T-helper 1 cell treated with Interleukin-12 subunit alpha and Interleukin-12 subunit beta and Interleukin-4 antibody, amounts not matched to agents 30 μg/mL and 1 μg/mL, for 36 hours (primary cell): ENCODE results near the gene CDR2L.
"Not testable (repeated sequence)": the region's sequence is repeated elsewhere in the genome, so short reads cannot be mapped to it uniquely, and the experiment has no call there.

ENCODE experiments used
- H3K27ac Mint-ChIP-seq: one replicate; pipeline ENCODE4 v1.8.0; 2021; ENCODE audit warnings: mild to moderate bottlenecking, mixed read lengths
- H3K27me3 Mint-ChIP-seq: one replicate; pipeline ENCODE4 v1.8.0; 2021; ENCODE audit warnings: low read depth, mixed read lengths
- H3K36me3 Mint-ChIP-seq: one replicate; pipeline ENCODE4 v1.8.0; 2021; ENCODE audit warnings: low read depth, mixed read lengths
- H3K4me1 Mint-ChIP-seq: one replicate; pipeline ENCODE4 v1.8.0; 2021; ENCODE audit warnings: low read depth, mixed read lengths
- H3K4me3 Mint-ChIP-seq: one replicate; pipeline ENCODE4 v1.8.0; 2021; ENCODE audit warnings: mild to moderate bottlenecking, moderate library complexity, mixed read lengths
- H3K9me3 Mint-ChIP-seq: one replicate; pipeline ENCODE4 v1.8.0; 2021; ENCODE audit warnings: mixed read lengths

Gene CDR2L

GRCh38 chr17:75026650-75027049 lies 39.2 kb downstream of the CDR2L start:
- H3K4me1 Mint-ChIP-seq, H3K4me3 Mint-ChIP-seq, H3K9me3 Mint-ChIP-seq, H3K27ac Mint-ChIP-seq, H3K27me3 Mint-ChIP-seq: not testable (repeated sequence)
- H3K36me3 Mint-ChIP-seq, result peaks cover 22% of the 10 kb centered on the region

- Mint-ChIP-seq H3K36me3 (peaks cover 8% of the 10 kb centered on the region), H3K27ac (no peak overlapping the region), H3K27me3 (peaks cover 15% of the 10 kb centered on the region), H3K4me1 (peaks cover 32% of the 10 kb centered on the region), H3K4me3 (no peak overlapping the region), H3K9me3 (peaks cover 4% of the 10 kb centered on the region)
These were observed 42.7 kb downstream of the CDR2L start for GRCh38 chr17:75030161-75030560.

- H3K27ac Mint-ChIP-seq, result peak overlapping the region; percentile 84
- peaks cover 4% of the 10 kb centered on the region for H3K9me3 Mint-ChIP-seq
- H3K4me1 Mint-ChIP-seq, result peaks cover 40% of the 10 kb centered on the region
- H3K36me3 Mint-ChIP-seq, result peaks cover 3% of the 10 kb centered on the region
- peaks cover 9% of the 10 kb centered on the region for H3K27me3 Mint-ChIP-seq
- peak overlapping the region; percentile 83 for H3K4me3 Mint-ChIP-seq
These were observed 44.7 kb downstream of the CDR2L start for GRCh38 chr17:75031972-75032719.

- peaks cover 7% of the 10 kb centered on the region for H3K27me3 Mint-ChIP-seq
- peaks cover 41% of the 10 kb centered on the region for H3K4me1 Mint-ChIP-seq
- H3K27ac Mint-ChIP-seq, result peak overlapping the region; percentile 31
- peaks cover 4% of the 10 kb centered on the region for H3K9me3 Mint-ChIP-seq
- peaks cover 3% of the 10 kb centered on the region for H3K36me3 Mint-ChIP-seq
- H3K4me3 Mint-ChIP-seq, result peak overlapping the region; percentile 93
These were observed 45.4 kb downstream of the CDR2L start for GRCh38 chr17:75032720-75033280.

GRCh38 chr17:75033346-75034235 lies 46.2 kb downstream of the CDR2L start:
- H3K27ac Mint-ChIP-seq, result peak overlapping the region; percentile 84
- peaks cover 7% of the 10 kb centered on the region for H3K27me3 Mint-ChIP-seq
- H3K4me3 Mint-ChIP-seq, result peak overlapping the region; percentile 93
- peaks cover 41% of the 10 kb centered on the region for H3K4me1 Mint-ChIP-seq
- H3K36me3 Mint-ChIP-seq, result peaks cover 3% of the 10 kb centered on the region
- peaks cover 4% of the 10 kb centered on the region for H3K9me3 Mint-ChIP-seq

- Mint-ChIP-seq H3K27me3 (peaks cover 7% of the 10 kb centered on the region), H3K4me3 (peak overlapping the region; percentile 93), H3K36me3 (peaks cover 5% of the 10 kb centered on the region), H3K27ac (peak overlapping the region; percentile 84), H3K4me1 (peaks cover 43% of the 10 kb centered on the region), H3K9me3 (peaks cover 4% of the 10 kb centered on the region)
These were observed 46.9 kb downstream of the CDR2L start for GRCh38 chr17:75034236-75034908.

GRCh38 chr17:75036643-75037268 lies 49.3 kb downstream of the CDR2L start:
- Mint-ChIP-seq H3K36me3 (peaks cover 16% of the 10 kb centered on the region), H3K4me1 (peaks cover 44% of the 10 kb centered on the region), H3K27me3 (peaks cover 7% of the 10 kb centered on the region)

GRCh38 chr17:75039238-75039637 lies 51.8 kb downstream of the CDR2L start:
- no peaks in the 10 kb centered on the region for H3K9me3 Mint-ChIP-seq
- H3K4me1 Mint-ChIP-seq, result peaks cover 27% of the 10 kb centered on the region
- no peak overlapping the region for H3K4me3 Mint-ChIP-seq
- peaks cover 3% of the 10 kb centered on the region for H3K27me3 Mint-ChIP-seq
- no peak overlapping the region for H3K27ac Mint-ChIP-seq
- H3K36me3 Mint-ChIP-seq, result peaks cover 20% of the 10 kb centered on the region

More at GRCh38 chr17:75036643-75037268, 49.3 kb downstream of the CDR2L start:
- H3K4me3 Mint-ChIP-seq, result peak overlapping the region; percentile 70
- H3K27ac Mint-ChIP-seq, result peak overlapping the region; percentile 92
- H3K9me3 Mint-ChIP-seq, result no peaks in the 10 kb centered on the region

GRCh38 chr17:75041656-75042280 lies 54.3 kb downstream of the CDR2L start:
- Mint-ChIP-seq H3K4me1 (peaks cover 20% of the 10 kb centered on the region), H3K27ac (no peak overlapping the region), H3K36me3 (peaks cover 17% of the 10 kb centered on the region), H3K9me3 (no peaks in the 10 kb centered on the region), H3K27me3 (no peaks in the 10 kb centered on the region), H3K4me3 (no peak overlapping the region)

- not testable (repeated sequence) for H3K9me3 Mint-ChIP-seq, H3K27ac Mint-ChIP-seq, H3K4me3 Mint-ChIP-seq, H3K27me3 Mint-ChIP-seq
- peaks cover 26% of the 10 kb centered on the region for H3K4me1 Mint-ChIP-seq
- peaks cover 17% of the 10 kb centered on the region for H3K36me3 Mint-ChIP-seq
These were observed 56.4 kb downstream of the CDR2L start for GRCh38 chr17:75043789-75044188.

GRCh38 chr17:75044716-75045115 lies 57.3 kb downstream of the CDR2L start:
- H3K4me1 Mint-ChIP-seq, result peaks cover 27% of the 10 kb centered on the region
- no peak overlapping the region for H3K27ac Mint-ChIP-seq
- H3K4me3 Mint-ChIP-seq, result peak overlapping the region; percentile 67
- H3K9me3 Mint-ChIP-seq, result no peaks in the 10 kb centered on the region
- H3K36me3 Mint-ChIP-seq, result peaks cover 16% of the 10 kb centered on the region
- H3K27me3 Mint-ChIP-seq, result no peaks in the 10 kb centered on the region

GRCh38 chr17:75045946-75046406 lies 58.5 kb downstream of the CDR2L start:
- H3K27me3 Mint-ChIP-seq, H3K36me3 Mint-ChIP-seq, H3K9me3 Mint-ChIP-seq: not testable (repeated sequence)
- peak overlapping the region; percentile 95 for H3K4me3 Mint-ChIP-seq
- H3K27ac Mint-ChIP-seq, result peak overlapping the region; percentile 92
- peaks cover 26% of the 10 kb centered on the region for H3K4me1 Mint-ChIP-seq

- Mint-ChIP-seq H3K4me1 (peaks cover 26% of the 10 kb centered on the region), H3K27ac (peak within 1 kb of the TSS; percentile 97), H3K9me3 (no peaks in the 10 kb centered on the region), H3K27me3 (no peaks in the 10 kb centered on the region), H3K4me3 (peak within 1 kb of the TSS; percentile 99), H3K36me3 (peaks cover 11% of the 10 kb centered on the region)
These were observed 59.2 kb downstream of the CDR2L start, which contains the start of the genes ATP5PD and KCTD2 for GRCh38 chr17:75046407-75047289. Gene ATP5PD, minus strand, starts transcription at chr17:75046969. Its CDS starts 4,319 bp downstream, at chr17:75042650. Gene KCTD2, plus strand, starts transcription at chr17:75047225. Its CDS starts 26 bp downstream, at chr17:75047251.
